NCI-H69 (cell line): Measurements from ENCODE around the gene SHISA6.

Experiments used
- DNase-seq: peaks from one replicate; lab custom pipeline; 2025; lab: John Stamatoyannopoulos, UW

SHISA6 gene

DNA sequence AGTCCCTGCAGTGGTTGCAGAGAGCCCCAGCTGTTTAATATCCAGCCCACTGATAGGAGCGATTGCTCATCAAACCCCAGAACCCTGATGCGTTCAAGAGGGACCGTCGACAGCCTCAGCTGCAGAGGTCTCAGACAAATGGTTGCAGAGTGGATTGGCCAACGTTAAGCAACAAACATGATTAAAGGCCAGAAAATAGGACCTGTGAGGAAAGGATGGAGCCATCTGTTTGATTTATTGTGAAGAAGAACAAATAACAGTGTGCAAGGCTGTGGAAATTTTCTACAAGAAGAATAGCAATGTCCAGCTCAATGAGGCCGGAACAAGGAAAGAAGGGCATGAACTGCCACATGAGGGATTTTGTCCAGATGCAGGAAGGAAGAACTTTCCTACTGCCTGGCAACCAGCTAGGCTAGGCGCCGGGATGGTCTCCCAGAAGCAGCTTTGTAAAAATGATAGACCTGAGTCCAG, 218.9 kb downstream of the SHISA6 start:
- no peak for DNase-seq

- no peak for DNase-seq
Observed at GRCh38 chr17:11461993-11462548, 221.1 kb downstream of the SHISA6 start.

GRCh38 chr17:11467639-11468038, 226.6 kb downstream of the SHISA6 start:
- no peak for DNase-seq

- no peak for DNase-seq
Observed at GRCh38 chr17:11485336-11486100, 244.5 kb downstream of the SHISA6 start.

DNA sequence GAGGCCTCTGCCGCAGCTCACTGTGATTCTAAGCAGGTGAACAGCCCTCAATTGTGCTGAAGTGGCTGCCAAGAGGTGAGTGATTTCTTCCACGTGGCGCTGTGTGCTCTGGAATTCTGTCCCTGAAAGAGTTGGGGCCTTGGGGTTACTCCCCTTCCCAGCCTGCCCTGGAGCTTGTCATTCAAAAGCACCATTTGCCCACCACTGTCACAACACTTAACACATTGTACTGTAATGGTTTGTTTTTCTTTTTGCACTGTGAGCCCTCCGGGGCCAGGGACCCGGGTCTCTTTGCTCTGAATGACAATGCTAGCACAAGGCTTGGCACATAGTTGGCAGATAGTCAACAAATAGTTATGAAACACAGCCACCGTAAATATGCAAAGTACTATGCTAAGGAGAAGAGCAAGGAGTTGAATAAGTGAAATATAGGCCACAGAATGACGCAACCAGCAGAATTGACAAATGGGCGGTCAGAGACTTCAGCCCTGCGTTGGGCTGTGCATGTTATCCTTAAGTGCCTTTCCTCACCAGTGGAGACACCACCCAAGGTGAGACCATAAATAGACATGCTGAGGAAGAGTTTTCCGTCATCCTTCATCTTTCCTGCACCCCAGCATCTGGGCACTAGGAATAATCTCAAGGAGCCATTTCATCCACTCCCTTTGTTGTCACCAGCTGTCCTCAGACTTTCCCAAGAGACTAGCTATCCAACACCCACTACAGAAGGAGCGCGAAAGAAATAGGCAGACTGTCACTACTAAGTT, 245.3 kb downstream of the SHISA6 start:
- DNase-seq = no peak

DNA sequence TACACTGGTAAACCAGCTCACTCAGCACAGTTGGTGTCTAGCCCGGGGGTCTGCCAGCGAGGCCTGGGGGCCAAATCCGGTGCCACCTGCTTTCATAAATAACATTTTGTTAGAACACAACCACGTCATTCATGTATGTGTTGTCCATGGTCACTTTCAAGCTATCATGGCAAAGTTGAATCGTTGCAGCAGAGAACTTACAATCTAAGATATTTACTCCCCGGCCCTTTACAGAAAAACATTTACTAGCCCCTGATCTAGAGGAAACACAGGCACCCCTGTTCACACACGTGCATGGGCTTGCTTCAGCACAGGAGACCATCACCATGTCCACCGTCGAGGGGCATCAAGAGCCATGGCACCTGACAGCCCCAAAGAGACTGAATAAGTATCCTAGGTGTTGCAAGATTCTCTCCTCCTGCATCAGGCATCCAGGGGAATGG, 245.9 kb downstream of the SHISA6 start:
- DNase-seq = no peak

DNA sequence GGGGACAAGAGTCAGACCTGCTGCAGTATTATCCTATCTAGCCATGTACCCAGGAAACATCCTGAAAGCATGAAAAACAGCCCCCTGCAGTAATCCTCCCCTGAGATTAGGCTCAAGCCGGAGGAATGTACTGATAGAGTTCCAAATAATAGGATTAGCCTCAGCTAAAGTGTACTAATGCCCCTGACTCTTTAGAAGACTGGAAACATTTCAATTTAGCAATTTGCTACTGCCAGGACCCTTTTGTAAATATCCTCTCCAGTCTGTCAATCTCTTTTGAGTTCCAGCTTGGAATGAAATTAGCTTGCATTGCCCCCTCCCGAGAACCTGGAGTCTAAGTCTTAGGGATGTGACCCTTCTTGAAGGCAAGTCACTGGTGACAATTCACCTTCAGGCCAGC, 246.5 kb downstream of the SHISA6 start:
- DNase-seq = no peak

DNA sequence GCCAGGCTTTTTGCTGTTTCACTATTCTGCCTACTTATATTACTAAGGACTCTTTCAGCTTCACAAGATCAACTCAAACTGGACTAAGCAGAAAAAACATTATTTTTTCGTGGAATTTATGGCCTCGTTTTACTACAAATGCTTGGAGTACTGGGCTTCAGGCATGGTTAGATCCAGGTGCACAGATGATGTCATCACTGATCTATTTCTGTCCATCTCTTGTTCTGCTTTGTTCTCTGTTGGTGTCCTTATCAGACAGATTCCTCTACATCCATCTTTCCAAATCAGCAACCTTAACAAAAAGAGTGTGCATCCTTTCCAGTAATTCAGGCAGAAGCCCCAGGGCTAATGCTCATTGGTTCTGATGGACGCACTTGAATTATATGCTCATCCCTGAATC, 247.4 kb downstream of the SHISA6 start:
- DNase-seq = no peak

- no peak for DNase-seq
Observed at GRCh38 chr17:11490171-11490755, 249.2 kb downstream of the SHISA6 start.

GRCh38 chr17:11492511-11492910, 251.5 kb downstream of the SHISA6 start:
- no peak for DNase-seq

DNA sequence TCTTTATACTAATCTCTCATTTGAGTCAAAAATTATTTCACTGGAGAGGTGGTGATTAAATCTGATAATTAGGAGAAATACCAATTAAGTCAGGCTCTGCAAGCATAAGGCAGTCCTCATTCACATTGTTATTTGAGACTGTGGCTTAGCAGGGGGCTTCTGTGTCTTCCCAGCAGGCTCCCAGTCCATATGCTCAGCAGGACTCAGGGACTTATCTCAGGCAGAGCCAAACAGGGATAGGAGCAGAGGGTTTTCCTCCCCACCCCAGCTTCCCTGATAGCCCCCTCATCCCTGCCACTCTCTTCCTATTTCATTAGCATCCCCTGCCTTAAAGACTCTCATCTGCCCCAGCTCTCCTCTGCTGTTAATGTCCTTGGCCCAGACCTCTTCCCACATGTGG, 252.9 kb downstream of the SHISA6 start:
- no peak for DNase-seq

- DNase-seq = no peak
Observed at GRCh38 chr17:11495613-11496012, 254.6 kb downstream of the SHISA6 start.

DNA sequence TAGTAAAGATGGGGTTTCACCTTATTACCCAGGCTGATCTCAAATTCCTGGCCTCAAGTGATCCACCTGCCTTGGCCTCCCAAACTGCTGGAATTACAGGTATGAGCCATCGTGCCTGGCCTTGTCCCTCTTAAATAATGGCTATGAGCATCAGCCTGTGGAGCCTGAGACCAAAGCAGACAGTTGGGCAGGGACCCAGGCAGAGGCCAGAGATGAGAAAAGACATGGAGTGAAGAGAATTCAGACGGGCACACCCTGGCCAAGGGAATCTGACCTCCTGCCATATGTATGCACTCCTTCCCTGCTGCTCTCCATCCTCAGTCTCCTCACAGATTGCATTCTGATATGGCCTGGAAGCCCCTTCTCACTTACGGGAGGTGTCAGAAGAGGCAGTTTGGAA, 258.9 kb downstream of the SHISA6 start:
- no peak for DNase-seq

- no peak for DNase-seq
Observed at GRCh38 chr17:11503308-11504035, 262.5 kb downstream of the SHISA6 start.

GRCh38 chr17:11506635-11507034, 265.6 kb downstream of the SHISA6 start:
- no peak for DNase-seq

GRCh38 chr17:11511696-11512095, 270.7 kb downstream of the SHISA6 start:
- no peak for DNase-seq

GRCh38 chr17:11514565-11514964, 273.6 kb downstream of the SHISA6 start:
- DNase-seq = no peak

- DNase-seq = no peak
Observed at GRCh38 chr17:11514981-11515680, 274.1 kb downstream of the SHISA6 start.

- DNase-seq = no peak
Observed at GRCh38 chr17:11515901-11516300, 274.9 kb downstream of the SHISA6 start.

GRCh38 chr17:11535231-11535630, 294.2 kb downstream of the SHISA6 start:
- DNase-seq = no peak

DNA sequence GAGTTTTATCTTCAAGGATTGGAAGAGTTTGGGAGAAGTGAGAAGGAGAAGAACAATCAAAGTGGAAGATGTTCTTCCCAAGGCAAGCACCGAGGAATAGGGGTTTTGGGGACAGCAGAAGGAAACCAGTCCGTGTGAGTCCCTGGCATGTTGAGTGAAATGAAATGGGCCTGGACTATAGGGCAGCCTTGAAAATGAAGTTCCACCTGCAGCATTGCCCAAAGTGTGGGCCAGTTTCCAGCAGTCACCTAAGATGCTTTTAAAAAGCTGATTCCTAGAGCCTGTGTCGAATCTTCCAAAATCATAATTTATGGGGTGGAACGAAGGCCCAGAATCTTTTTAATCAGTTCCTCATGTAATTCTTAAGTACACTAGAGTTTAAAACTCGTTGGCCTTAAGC, 297.4 kb downstream of the SHISA6 start:
- no peak for DNase-seq
